Subcutaneous abdominal adipose tissue (tissue), 5 donors: ENCODE measurements around the gene ZNF536.
"Not testable (repeated sequence)": the region's sequence is repeated elsewhere in the genome, so short reads cannot be mapped to it uniquely, and the experiment has no call there.

ENCODE experiments used
- H3K27ac ChIP-seq: one replicate; pipeline ENCODE4 v1.7.0; 2013; ENCODE audit warnings: low read depth, mild to moderate bottlenecking, inconsistent platforms, low read length, moderate library complexity
- H3K27me3 ChIP-seq, 5 donors: one replicate each; pipeline ENCODE4 v1.7.0; 2013; ENCODE audit warnings: low read length in 5 of 5, inconsistent platforms in 1 of 5; ENCODE audit not compliant: control insufficient read depth in 5 of 5, insufficient read depth in 4 of 5
- H3K36me3 ChIP-seq, 5 donors: one replicate each; pipeline ENCODE4 v1.7.0; 2013; ENCODE audit warnings: low read length in 5 of 5; ENCODE audit not compliant: control insufficient read depth in 5 of 5, insufficient read depth in 5 of 5
- H3K4me1 ChIP-seq, 5 donors: one replicate each; pipeline ENCODE4 v1.7.0; 2013; ENCODE audit warnings: low read length in 5 of 5, mild to moderate bottlenecking in 3 of 5, moderate library complexity in 1 of 5; ENCODE audit not compliant: control insufficient read depth in 5 of 5, insufficient read depth in 5 of 5
- H3K4me3 ChIP-seq, 5 donors: one replicate each; pipeline ENCODE4 v1.7.0; 2013; ENCODE audit warnings: low read length in 5 of 5, low read depth in 1 of 5
- H3K9ac ChIP-seq, 5 donors: one replicate each; pipeline ENCODE4 v1.7.0; 2013; ENCODE audit warnings: low read length in 5 of 5, mild to moderate bottlenecking in 4 of 5, moderate library complexity in 3 of 5
- H3K9me3 ChIP-seq, 5 donors: one replicate each; pipeline ENCODE4 v1.7.0; 2013; ENCODE audit warnings: low read length in 5 of 5; ENCODE audit not compliant: control insufficient read depth in 5 of 5
- donor health status: healthy.
- donor health status: healthy.
- donor health status: healthy.
- donor health status: healthy.
- donor health status: healthy.

The ZNF536 gene

DNA sequence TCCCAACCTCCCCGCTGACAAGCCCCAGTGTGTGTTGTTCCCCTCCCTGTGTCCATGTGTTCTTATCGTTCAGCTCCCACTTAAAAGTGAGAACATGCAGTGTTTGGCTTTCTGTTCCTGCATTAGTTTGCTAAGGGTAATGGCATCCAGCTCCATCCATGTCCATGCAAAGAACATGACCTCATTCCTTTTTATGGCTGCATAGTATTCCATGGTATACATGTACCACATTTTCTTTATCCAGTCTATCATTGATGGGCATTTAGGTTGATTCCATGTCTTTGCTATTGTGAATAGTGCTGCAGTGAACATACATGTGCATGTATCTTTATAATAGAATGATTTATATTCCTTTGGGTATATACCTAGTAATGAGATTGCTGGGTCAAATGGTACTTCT lies 114.1 kb downstream of the ZNF536 start:
- H3K4me3 ChIP-seq, H3K27ac ChIP-seq, H3K27me3 ChIP-seq, H3K36me3 ChIP-seq, H3K4me1 ChIP-seq, H3K9me3 ChIP-seq, H3K9ac ChIP-seq: not testable (repeated sequence)

DNA sequence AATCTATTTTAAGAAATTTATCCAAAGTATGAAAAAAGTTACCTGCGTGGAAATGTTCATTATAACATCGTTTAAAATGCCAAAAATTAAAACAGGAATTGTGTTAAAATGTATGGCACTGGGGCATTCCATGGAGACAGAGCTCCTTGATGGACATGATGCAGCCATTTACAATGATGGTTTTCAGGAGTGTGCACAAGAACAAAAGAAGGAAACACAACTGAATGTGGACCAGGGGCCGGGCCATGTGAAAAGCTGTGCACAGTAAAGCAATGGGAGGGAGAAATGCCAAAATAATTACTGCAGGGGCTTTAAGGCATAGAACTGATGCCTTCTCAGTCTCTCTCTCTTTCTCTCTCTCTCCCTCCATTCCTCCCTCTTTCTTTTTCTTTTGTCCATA lies 115.0 kb downstream of the ZNF536 start:
- Histone ChIP-seq H3K27ac (no peak overlapping the region), H3K9me3 (peaks cover 0 to 4% (median 0%) of the 10 kb centered on the region in 5 donors), H3K36me3 (no peaks in the 10 kb centered on the region), H3K27me3 (no peaks in the 10 kb centered on the region), H3K4me3 (no peak overlapping the region), H3K9ac (no peak overlapping the region), H3K4me1 (no peaks in the 10 kb centered on the region)

- Histone ChIP-seq H3K9me3 (peaks cover 0 to 4% (median 0%) of the 10 kb centered on the region in 5 donors), H3K4me3 (no peak overlapping the region), H3K36me3 (no peaks in the 10 kb centered on the region), H3K4me1 (no peaks in the 10 kb centered on the region), H3K9ac (no peak overlapping the region), H3K27me3 (peaks cover 0 to 2% (median 0%) of the 10 kb centered on the region in 5 donors), H3K27ac (no peak overlapping the region)
Observed at GRCh38 chr19:30488191-30488590, 116.0 kb downstream of the ZNF536 start.

- Histone ChIP-seq H3K9ac (no peak overlapping the region), H3K4me3 (no peak overlapping the region), H3K27me3 (peaks cover 0 to 3% (median 0%) of the 10 kb centered on the region in 5 donors), H3K36me3 (no peaks in the 10 kb centered on the region), H3K9me3 (peaks cover 0 to 4% (median 0%) of the 10 kb centered on the region in 5 donors), H3K27ac (no peak overlapping the region), H3K4me1 (peaks cover 0 to 5% (median 0%) of the 10 kb centered on the region in 5 donors)
Observed at GRCh38 chr19:30490760-30491159, 118.6 kb downstream of the ZNF536 start.

DNA sequence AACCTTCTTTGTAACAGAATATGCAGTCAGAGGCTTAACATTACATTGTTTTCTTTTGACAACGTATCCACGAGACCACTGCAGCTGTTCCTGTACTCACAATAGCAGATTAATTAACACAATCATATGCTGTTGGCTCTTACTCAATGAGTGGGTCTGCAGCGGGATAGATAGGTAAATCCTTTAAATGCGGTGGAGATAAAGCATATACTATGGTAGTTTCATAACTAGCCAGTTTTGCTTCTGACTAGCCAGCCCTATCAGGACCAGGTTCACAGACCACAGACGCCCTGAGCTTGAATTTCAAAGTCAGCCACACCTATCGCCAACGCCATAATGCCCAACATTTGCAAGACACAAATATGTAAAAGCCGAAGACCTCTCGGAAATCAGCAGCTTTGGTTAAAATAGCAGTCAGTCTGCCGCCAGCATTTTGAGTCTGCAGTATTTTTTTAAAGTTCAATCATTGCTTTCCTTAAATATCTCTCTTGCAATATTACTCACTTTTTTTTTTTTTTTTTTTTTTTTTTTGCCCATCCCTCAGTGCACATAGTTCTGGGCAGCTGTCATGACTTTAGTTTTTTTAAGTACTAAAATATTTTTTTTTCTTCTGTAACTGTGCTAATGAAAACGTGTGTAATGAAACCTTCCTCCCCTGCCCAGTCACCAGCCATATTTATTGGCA lies 120.5 kb downstream of the ZNF536 start:
- Histone ChIP-seq H3K27ac (no peak overlapping the region), H3K9ac (no peak overlapping the region), H3K9me3 (no peaks in the 10 kb centered on the region), H3K4me1 (peaks cover 0 to 5% (median 0%) of the 10 kb centered on the region in 5 donors), H3K27me3 (peaks cover 0 to 4% (median 3%) of the 10 kb centered on the region in 5 donors), H3K4me3 (no peak overlapping the region), H3K36me3 (no peaks in the 10 kb centered on the region)

- Histone ChIP-seq H3K27me3 (peaks cover 0 to 12% (median 3%) of the 10 kb centered on the region in 5 donors), H3K9me3 (no peaks in the 10 kb centered on the region), H3K4me1 (peaks cover 0 to 5% (median 0%) of the 10 kb centered on the region in 5 donors), H3K27ac (no peak overlapping the region), H3K36me3 (no peaks in the 10 kb centered on the region), H3K4me3 (no peak overlapping the region), H3K9ac (no peak overlapping the region)
Observed at GRCh38 chr19:30497034-30497433, 124.8 kb downstream of the ZNF536 start.

GRCh38 chr19:30498085-30498484 lies 125.9 kb downstream of the ZNF536 start:
- not testable (repeated sequence) for H3K27ac ChIP-seq

GRCh38 chr19:30498707-30499106 lies 126.5 kb downstream of the ZNF536 start:
- peaks cover 0 to 16% (median 3%) of the 10 kb centered on the region in 5 donors for H3K27me3 ChIP-seq
- no peak overlapping the region for H3K4me3 ChIP-seq
- no peaks in the 10 kb centered on the region for H3K36me3 ChIP-seq
- H3K27ac ChIP-seq = no peak overlapping the region
- no peak overlapping the region for H3K9ac ChIP-seq
- H3K9me3 ChIP-seq = no peaks in the 10 kb centered on the region
- peaks cover 0 to 5% (median 0%) of the 10 kb centered on the region in 5 donors for H3K4me1 ChIP-seq

More at GRCh38 chr19:30498085-30498484, 125.9 kb downstream of the ZNF536 start:
- not testable (repeated sequence) for H3K9me3 ChIP-seq, H3K4me3 ChIP-seq, H3K9ac ChIP-seq, H3K36me3 ChIP-seq, H3K4me1 ChIP-seq
- peaks cover 0 to 17% (median 3%) of the 10 kb centered on the region in 5 donors for H3K27me3 ChIP-seq

- Histone ChIP-seq H3K27me3 (peaks cover 0 to 13% (median 3%) of the 10 kb centered on the region in 5 donors), H3K27ac (no peak overlapping the region), H3K9me3 (no peaks in the 10 kb centered on the region), H3K4me1 (no peaks in the 10 kb centered on the region), H3K9ac (no peak overlapping the region), H3K36me3 (no peaks in the 10 kb centered on the region), H3K4me3 (no peak overlapping the region)
Observed at GRCh38 chr19:30504272-30504671, 132.1 kb downstream of the ZNF536 start.

- Histone ChIP-seq H3K9me3 (no peaks in the 10 kb centered on the region), H3K36me3 (no peaks in the 10 kb centered on the region), H3K27ac (no peak overlapping the region), H3K9ac (no peak overlapping the region), H3K27me3 (peaks cover 4 to 13% (median 8%) of the 10 kb centered on the region in 5 donors), H3K4me3 (no peak overlapping the region), H3K4me1 (no peaks in the 10 kb centered on the region)
Observed at GRCh38 chr19:30512176-30513081, 140.2 kb downstream of the ZNF536 start.
